Activated T-helper 2 cell treated with anti-CD3 and anti-CD28 coated beads, Interferon-gamma antibody, Interleukin-2, Interleukin-4, amounts not matched to agents 10 μg/mL and 5 μg/mL and 100 μg/mL, durations not matched to agents 14 hours and 24 hours and 36 hours (primary cell): ENCODE data around the gene REX1BD. TPM values are rescaled to one million over a fixed set of nuclear protein-coding genes. Genes with fewer than 3 reads are reported as not detected.
"Not testable (repeated sequence)": the region's sequence is repeated elsewhere in the genome, so short reads cannot be mapped to it uniquely, and the experiment has no call there.

Source experiments
- DNase-seq: peaks from one replicate; pipeline ENCODE4 v3.0.0; 2021; ENCODE audit warnings: low spot score
- H3K27ac Mint-ChIP-seq: one replicate; pipeline ENCODE4 v1.8.0; 2021; ENCODE audit warnings: mixed read lengths
- H3K27me3 Mint-ChIP-seq: one replicate; pipeline ENCODE4 v1.8.0; 2021; ENCODE audit warnings: low read depth, mixed read lengths
- H3K36me3 Mint-ChIP-seq: one replicate; pipeline ENCODE4 v1.8.0; 2021; ENCODE audit warnings: low read depth, mixed read lengths
- H3K4me1 Mint-ChIP-seq: one replicate; pipeline ENCODE4 v1.8.0; 2021; ENCODE audit warnings: low read depth, mixed read lengths
- H3K4me3 Mint-ChIP-seq: one replicate; pipeline ENCODE4 v1.8.0; 2021; ENCODE audit warnings: low read depth, mild to moderate bottlenecking, moderate library complexity, mixed read lengths
- H3K9me3 Mint-ChIP-seq: one replicate; pipeline ENCODE4 v1.8.0; 2021; ENCODE audit warnings: mixed read lengths
- intact Hi-C: fragments of 100-400 bp; cut with micrococcal nuclease; formaldehyde crosslinking; loops from one replicate; pipeline ENCODE4 v1.15.1; 2023
- total RNA-seq: library from RNA; stranded (reverse); gene quantifications from 2 replicates; pipeline ENCODE4 v1.2.3, GENCODE V29; 2022

The REX1BD gene
- total RNA-seq, 1 donor from 2014 or later, result 122 TPM

GRCh38 chr19:18597809-18598660, 9.4 kb downstream of the REX1BD start:
- Mint-ChIP-seq H3K9me3 (no peaks in the 10 kb centered on the region), H3K4me3 (no peak overlapping the region), H3K4me1 (peaks cover 7% of the 10 kb centered on the region), H3K27me3 (peaks cover 28% of the 10 kb centered on the region), H3K36me3 (peaks cover 1% of the 10 kb centered on the region), H3K27ac (no peak overlapping the region)
- intact Hi-C loops, result no loop called here
- no peak for DNase-seq

DNA sequence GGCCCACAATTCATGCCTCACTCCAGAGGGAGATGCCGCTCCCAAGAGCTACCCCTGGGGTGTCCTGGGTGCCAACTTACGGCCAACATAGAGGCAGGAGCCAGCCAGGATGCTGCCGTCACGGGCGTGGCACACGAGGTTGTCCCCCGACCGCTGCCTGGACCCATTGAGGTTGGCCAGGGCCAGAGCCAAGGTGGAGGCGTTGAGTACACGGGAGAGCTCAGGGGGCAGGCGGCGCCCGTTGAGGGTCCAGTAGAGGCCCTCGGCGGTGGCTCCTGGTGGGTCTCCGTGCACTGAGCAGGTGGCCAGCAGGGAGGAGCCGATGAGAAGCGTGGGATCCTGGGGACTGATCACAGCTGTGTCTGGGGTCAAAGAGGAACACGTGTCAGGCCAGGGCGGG, 10.9 kb downstream of the REX1BD start:
- peaks cover 6% of the 10 kb centered on the region for H3K4me1 Mint-ChIP-seq
- H3K9me3 Mint-ChIP-seq, result no peaks in the 10 kb centered on the region
- peaks cover 35% of the 10 kb centered on the region for H3K27me3 Mint-ChIP-seq
- intact Hi-C loops, result no loop called here
- no peak overlapping the region for H3K4me3 Mint-ChIP-seq
- no peak overlapping the region for H3K27ac Mint-ChIP-seq
- no peak for DNase-seq
- H3K36me3 Mint-ChIP-seq, result no peaks in the 10 kb centered on the region

- not testable (repeated sequence) for H3K27ac Mint-ChIP-seq, H3K36me3 Mint-ChIP-seq
Observed at GRCh38 chr19:18600692-18601397, 12.2 kb downstream of the REX1BD start.

GRCh38 chr19:18601875-18602274, 13.3 kb downstream of the REX1BD start:
- Mint-ChIP-seq H3K27ac (no peak overlapping the region), H3K9me3 (no peaks in the 10 kb centered on the region), H3K4me3 (no peak overlapping the region), H3K36me3 (no peaks in the 10 kb centered on the region), H3K4me1 (no peaks in the 10 kb centered on the region), H3K27me3 (peaks cover 33% of the 10 kb centered on the region)
- DNase-seq, result no peak
- intact Hi-C loops, result no loop called here

More at GRCh38 chr19:18600692-18601397, 12.2 kb downstream of the REX1BD start:
- intact Hi-C loops, H3K4me1 Mint-ChIP-seq, DNase-seq, H3K4me3 Mint-ChIP-seq, H3K9me3 Mint-ChIP-seq: not testable (repeated sequence)
- H3K27me3 Mint-ChIP-seq, result peaks cover 39% of the 10 kb centered on the region

DNA sequence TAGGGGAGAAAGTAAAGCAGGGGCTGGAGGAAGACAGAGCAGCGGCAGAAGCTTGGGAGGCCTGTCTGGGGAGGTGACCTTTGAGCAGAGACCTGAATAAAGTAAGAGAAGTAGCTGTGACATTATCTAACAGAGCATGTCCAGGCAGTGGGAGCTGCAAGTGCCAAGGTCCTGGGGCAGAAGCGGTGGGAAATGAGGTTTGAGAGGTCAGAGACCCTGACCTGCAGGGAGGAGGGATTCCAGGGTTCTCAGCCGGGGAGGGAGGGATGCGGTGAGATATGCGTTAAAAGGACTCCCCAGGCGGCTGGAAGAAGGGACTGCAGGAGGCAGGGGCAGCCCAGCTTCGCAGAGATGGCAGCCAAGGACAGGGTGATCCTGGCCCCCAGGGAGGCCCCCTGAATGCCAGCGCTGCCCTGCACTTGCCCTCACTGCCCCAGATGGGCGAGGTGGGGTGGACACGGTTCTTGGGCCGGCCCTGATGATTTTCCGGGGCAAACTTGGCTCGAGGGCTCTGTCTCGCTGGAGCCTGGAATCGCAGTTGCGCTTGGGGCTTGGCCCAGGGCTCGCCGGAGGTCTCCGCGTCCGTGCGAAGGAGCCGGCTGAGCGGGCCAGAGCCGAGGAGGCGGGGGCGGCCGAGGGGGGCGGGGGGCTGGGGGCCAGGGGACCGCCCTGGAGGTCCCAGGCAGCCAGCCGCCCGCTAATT, 14.8 kb downstream of the REX1BD start:
- H3K27me3 Mint-ChIP-seq, result peaks cover 46% of the 10 kb centered on the region
- H3K27ac Mint-ChIP-seq, result no peak overlapping the region
- no peaks in the 10 kb centered on the region for H3K4me1 Mint-ChIP-seq
- no peak overlapping the region for H3K4me3 Mint-ChIP-seq
- no peaks in the 10 kb centered on the region for H3K36me3 Mint-ChIP-seq
- H3K9me3 Mint-ChIP-seq, result no peaks in the 10 kb centered on the region
- no peak for DNase-seq
- intact Hi-C loops, result no loop called here

- no peaks in the 10 kb centered on the region for H3K9me3 Mint-ChIP-seq
- H3K4me1 Mint-ChIP-seq, result no peaks in the 10 kb centered on the region
- H3K27ac Mint-ChIP-seq, result no peak overlapping the region
- H3K36me3 Mint-ChIP-seq, result no peaks in the 10 kb centered on the region
- H3K27me3 Mint-ChIP-seq, result peaks cover 52% of the 10 kb centered on the region
- intact Hi-C loops, result no loop called here
- no peak overlapping the region for H3K4me3 Mint-ChIP-seq
- DNase-seq, result no peak
Observed at GRCh38 chr19:18603958-18604819, 15.6 kb downstream of the REX1BD start.

GRCh38 chr19:18604820-18605159, 16.2 kb downstream of the REX1BD start:
- H3K27ac Mint-ChIP-seq, result no peak overlapping the region
- H3K4me3 Mint-ChIP-seq, result no peak overlapping the region
- DNase-seq, result no peak
- H3K4me1 Mint-ChIP-seq, result no peaks in the 10 kb centered on the region
- H3K27me3 Mint-ChIP-seq, result peaks cover 58% of the 10 kb centered on the region
- intact Hi-C loops, result no loop called here
- no peaks in the 10 kb centered on the region for H3K9me3 Mint-ChIP-seq
- no peaks in the 10 kb centered on the region for H3K36me3 Mint-ChIP-seq

- Mint-ChIP-seq H3K27ac (no peak overlapping the region), H3K4me1 (no peaks in the 10 kb centered on the region), H3K9me3 (no peaks in the 10 kb centered on the region), H3K27me3 (peaks cover 62% of the 10 kb centered on the region), H3K4me3 (no peak overlapping the region), H3K36me3 (no peaks in the 10 kb centered on the region)
- intact Hi-C loops, result no loop called here
- DNase-seq, result no peak
Observed at GRCh38 chr19:18605196-18605545, 16.6 kb downstream of the REX1BD start.

DNA sequence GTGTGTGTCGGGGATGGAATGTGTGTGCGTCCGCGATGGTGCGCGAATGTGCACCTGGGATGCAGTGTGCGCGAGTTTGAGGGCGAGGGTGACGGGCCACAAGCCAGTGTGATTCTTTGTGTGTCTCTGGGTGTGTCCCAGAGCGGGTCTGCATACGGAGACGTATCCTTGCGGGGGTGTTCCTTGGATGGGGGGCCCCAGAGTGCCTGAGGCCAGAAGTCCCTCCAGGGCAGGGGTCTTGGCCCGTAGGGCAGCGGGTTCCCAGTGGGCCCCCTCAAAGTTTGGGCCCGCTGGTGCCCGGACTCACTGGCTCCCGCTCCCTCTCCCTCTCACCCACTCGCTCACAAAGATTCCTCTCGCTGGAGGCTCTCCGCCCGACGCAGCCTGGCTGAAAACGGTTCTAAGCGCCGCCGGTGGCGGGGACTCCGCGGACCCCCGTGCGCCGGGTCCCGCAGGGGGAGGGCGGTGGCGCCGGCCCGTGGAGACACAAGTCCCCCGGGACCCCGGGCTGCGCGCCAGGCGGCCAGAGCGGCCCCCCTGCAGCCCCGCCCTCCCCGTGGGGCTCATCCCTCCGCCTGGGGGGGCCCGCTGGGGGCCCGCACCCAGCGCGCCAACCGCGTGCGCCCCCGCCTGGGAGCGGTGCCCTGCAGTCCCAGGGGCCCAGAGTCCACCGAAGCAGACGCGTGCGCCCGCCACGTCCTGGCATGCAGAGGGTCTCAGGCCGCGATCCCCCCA, 17.1 kb downstream of the REX1BD start:
- H3K4me3 Mint-ChIP-seq, result no peak overlapping the region
- DNase-seq, result no peak
- no peak overlapping the region for H3K27ac Mint-ChIP-seq
- H3K9me3 Mint-ChIP-seq, result no peaks in the 10 kb centered on the region
- no peaks in the 10 kb centered on the region for H3K36me3 Mint-ChIP-seq
- peaks cover 65% of the 10 kb centered on the region for H3K27me3 Mint-ChIP-seq
- intact Hi-C loops, result no loop called here
- no peaks in the 10 kb centered on the region for H3K4me1 Mint-ChIP-seq

GRCh38 chr19:18606281-18607225, 18.0 kb downstream of the REX1BD start, which contains the start of gene CRLF1:
CRLF1 (minus strand) TSS chr19:18606799; CDS start chr19:18606656, 143 bp downstream.
- no peak within 1 kb of the TSS for H3K4me3 Mint-ChIP-seq
- DNase-seq, result no peak
- peaks cover 70% of the 10 kb centered on the region for H3K27me3 Mint-ChIP-seq
- intact Hi-C loops, result no loop called here
- H3K9me3 Mint-ChIP-seq, result no peaks in the 10 kb centered on the region
- H3K36me3 Mint-ChIP-seq, result no peaks in the 10 kb centered on the region
- H3K4me1 Mint-ChIP-seq, result peaks cover 2% of the 10 kb centered on the region
- H3K27ac Mint-ChIP-seq, result no peak within 1 kb of the TSS
